ENCODE results near the gene SCN1A.

SCN1A gene

DNA sequence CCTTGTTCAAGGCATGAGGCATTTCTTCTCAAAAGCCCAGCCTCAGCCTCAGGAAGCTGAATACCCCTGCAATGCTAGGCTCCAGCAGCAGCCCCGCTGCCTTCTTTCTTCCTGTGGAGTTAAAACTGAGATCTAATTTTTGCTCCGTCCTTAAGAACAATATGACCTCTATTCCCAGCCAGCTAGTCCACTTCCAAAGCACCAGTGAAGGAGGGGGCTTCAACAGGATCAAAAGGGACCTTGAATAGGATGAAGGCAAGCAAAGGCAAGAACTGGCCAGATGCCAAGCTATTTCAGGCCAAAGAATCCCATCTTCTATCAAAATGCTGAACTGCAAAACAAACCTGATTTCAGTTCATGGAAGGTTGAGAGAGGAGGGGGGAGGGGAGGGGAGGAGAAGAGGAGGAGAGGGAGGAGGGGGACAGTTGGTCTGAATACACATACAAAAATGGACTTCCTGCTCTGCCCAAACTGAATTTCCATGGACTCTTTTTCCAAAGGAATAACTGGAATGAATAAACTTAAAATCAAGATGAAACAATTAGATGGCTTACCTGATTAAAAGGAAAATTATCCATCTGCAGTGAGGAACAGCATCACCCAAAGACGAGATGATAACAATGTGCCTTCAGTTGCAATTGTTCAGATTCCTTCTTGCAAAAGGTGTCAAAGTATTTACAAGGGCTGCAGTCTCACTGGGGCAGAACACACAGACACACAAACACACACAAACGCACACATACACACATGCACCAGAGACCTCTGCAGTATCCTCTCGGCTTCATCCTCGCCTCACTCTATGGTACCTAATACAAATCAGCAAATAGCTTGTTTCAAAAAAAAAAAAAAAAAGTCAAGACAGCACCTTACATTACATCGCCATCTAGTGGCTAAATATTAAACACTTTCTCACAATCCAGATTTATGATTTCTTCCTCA, at the start of gene SCN1A:
Gene SCN1A (minus strand): TSS at position 804 of the 939 bp plus-strand sequence. CDS start 54,399 bp downstream, outside the sequence.
- DNase-seq (ENCODE audit: low read depth), result peak; percentile 73
- H3K4me3 ChIP-seq (ENCODE audit: low read depth, low read length), result no peak within 1 kb of the TSS
- TF ChIP-seq, protein P1, sequence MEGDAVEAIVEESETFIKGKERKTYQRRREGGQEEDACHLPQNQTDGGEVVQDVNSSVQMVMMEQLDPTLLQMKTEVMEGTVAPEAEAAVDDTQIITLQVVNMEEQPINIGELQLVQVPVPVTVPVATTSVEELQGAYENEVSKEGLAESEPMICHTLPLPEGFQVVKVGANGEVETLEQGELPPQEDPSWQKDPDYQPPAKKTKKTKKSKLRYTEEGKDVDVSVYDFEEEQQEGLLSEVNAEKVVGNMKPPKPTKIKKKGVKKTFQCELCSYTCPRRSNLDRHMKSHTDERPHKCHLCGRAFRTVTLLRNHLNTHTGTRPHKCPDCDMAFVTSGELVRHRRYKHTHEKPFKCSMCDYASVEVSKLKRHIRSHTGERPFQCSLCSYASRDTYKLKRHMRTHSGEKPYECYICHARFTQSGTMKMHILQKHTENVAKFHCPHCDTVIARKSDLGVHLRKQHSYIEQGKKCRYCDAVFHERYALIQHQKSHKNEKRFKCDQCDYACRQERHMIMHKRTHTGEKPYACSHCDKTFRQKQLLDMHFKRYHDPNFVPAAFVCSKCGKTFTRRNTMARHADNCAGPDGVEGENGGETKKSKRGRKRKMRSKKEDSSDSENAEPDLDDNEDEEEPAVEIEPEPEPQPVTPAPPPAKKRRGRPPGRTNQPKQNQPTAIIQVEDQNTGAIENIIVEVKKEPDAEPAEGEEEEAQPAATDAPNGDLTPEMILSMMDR (conservative IDR thresholded peaks at IDR 0.05; ENCODE audit: low read depth, low read length), result peak; percentile 59

GRCh38 chr2:166173263-166173662, 45.4 kb upstream of the SCN1A start:
- no peak for DNase-seq (ENCODE audit: low read depth)
- TF ChIP-seq, protein P1 (conservative IDR thresholded peaks at IDR 0.05; ENCODE audit: low read depth, low read length), result no peak
- no peak overlapping the region for H3K4me3 ChIP-seq (ENCODE audit: low read depth, low read length)

DNA sequence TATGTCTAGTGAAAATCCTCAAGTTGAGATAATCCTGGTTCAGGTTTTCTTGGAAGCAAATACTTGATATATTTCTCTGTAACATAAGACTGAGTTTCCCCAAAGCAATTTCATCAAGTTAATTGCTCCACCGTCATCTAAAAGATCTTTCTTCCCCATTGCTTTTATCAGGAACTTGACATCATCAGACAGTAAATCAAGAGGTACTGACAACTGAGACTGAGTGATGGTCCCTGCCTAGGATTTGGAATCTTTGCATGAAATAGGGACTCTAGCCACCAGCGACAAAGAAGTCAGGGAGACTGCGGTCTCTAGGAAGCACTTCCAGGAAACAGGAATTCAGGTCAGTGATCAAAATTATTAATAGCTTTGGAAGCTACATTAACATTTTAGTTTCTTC, 43.4 kb upstream of the SCN1A start:
- DNase-seq (ENCODE audit: low read depth), result no peak
- TF ChIP-seq, protein P1 (conservative IDR thresholded peaks at IDR 0.05; ENCODE audit: low read depth, low read length), result no peak
- no peak overlapping the region for H3K4me3 ChIP-seq (ENCODE audit: low read depth, low read length)

- no peak overlapping the region for H3K4me3 ChIP-seq (ENCODE audit: low read depth, low read length)
- TF ChIP-seq, protein P1 (conservative IDR thresholded peaks at IDR 0.05; ENCODE audit: low read depth, low read length), result no peak
- DNase-seq (ENCODE audit: low read depth), result peak; percentile 59
Measured at GRCh38 chr2:166170356-166170755, 42.5 kb upstream of the SCN1A start.

- TF ChIP-seq, protein P1 (conservative IDR thresholded peaks at IDR 0.05; ENCODE audit: low read depth, low read length), result no peak
- no peak overlapping the region for H3K4me3 ChIP-seq (ENCODE audit: low read depth, low read length)
- DNase-seq (ENCODE audit: low read depth), result peak; percentile 46
Measured at GRCh38 chr2:166167449-166167848, 39.6 kb upstream of the SCN1A start.

GRCh38 chr2:166163775-166164174, 36.0 kb upstream of the SCN1A start:
- no peak for DNase-seq (ENCODE audit: low read depth)
- TF ChIP-seq, protein P1 (conservative IDR thresholded peaks at IDR 0.05; ENCODE audit: low read depth, low read length), result no peak
- no peak overlapping the region for H3K4me3 ChIP-seq (ENCODE audit: low read depth, low read length)

Data from choroid plexus epithelial cell (primary cell).